Suprapubic skin (tissue), 4 donors: ENCODE results near the gene PIK3CG.

Experiments used
- EP300 ChIP-seq: sonication (generic); formaldehyde crosslinking; IDR thresholded peaks from one replicate; pipeline ENCODE4 v1.6.1; 2017; ENCODE audit warnings: antibody characterized with exemption
- POLR2AphosphoS5 ChIP-seq, 3 donors: sonication (generic); formaldehyde crosslinking; IDR thresholded peaks; one replicate each; pipeline ENCODE4 v1.6.1; 2017; ENCODE audit warnings: antibody characterized with exemption in 3 of 3
- TF ChIP-seq, protein P1 (sequence below), 2 donors: fragments of 200-600 bp in 1 of 2; fragments of 450-650 bp in 1 of 2; sonication (generic) in 1 of 2; IDR thresholded peaks; one replicate each; pipeline ENCODE4 v1.5.1; 2016 to 2019; ENCODE audit warnings: antibody characterized with exemption in 2 of 2, mild to moderate bottlenecking in 1 of 2, moderate library complexity in 1 of 2

- TF ChIP-seq, protein P1, sequence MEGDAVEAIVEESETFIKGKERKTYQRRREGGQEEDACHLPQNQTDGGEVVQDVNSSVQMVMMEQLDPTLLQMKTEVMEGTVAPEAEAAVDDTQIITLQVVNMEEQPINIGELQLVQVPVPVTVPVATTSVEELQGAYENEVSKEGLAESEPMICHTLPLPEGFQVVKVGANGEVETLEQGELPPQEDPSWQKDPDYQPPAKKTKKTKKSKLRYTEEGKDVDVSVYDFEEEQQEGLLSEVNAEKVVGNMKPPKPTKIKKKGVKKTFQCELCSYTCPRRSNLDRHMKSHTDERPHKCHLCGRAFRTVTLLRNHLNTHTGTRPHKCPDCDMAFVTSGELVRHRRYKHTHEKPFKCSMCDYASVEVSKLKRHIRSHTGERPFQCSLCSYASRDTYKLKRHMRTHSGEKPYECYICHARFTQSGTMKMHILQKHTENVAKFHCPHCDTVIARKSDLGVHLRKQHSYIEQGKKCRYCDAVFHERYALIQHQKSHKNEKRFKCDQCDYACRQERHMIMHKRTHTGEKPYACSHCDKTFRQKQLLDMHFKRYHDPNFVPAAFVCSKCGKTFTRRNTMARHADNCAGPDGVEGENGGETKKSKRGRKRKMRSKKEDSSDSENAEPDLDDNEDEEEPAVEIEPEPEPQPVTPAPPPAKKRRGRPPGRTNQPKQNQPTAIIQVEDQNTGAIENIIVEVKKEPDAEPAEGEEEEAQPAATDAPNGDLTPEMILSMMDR (IDR thresholded peaks at IDR 0.05) = no peak
- TF ChIP-seq EP300 (no peak), POLR2AphosphoS5 (IDR thresholded peaks at IDR 0.05) (no peak)
Observed at GRCh38 chr7:106848851-106849442, 16.1 kb upstream of the PIK3CG start.
